Breast epithelium (tissue), 4 donors: ENCODE measurements around the gene PEDS1. TPM values are rescaled to one million over a fixed set of nuclear protein-coding genes. Genes with fewer than 3 reads are reported as not detected.

Experiments used
- DNase-seq, 2 donors: peaks; one replicate each; pipeline ENCODE4 v3.0.0-alpha.2; 2019; ENCODE audit warnings: low spot score in 2 of 2
- H3K27ac ChIP-seq, 2 donors: fragments of 200-600 bp; sonication (generic) in 1 of 2; one replicate each; pipeline ENCODE4 v1.5.1; 2016 to 2019; ENCODE audit warnings: mild to moderate bottlenecking in 1 of 2
- H3K27me3 ChIP-seq, 2 donors: fragments of 200-600 bp; sonication (generic) in 1 of 2; one replicate each; pipeline versions ENCODE4 v1.5.1 to v1.6.0; 2017 to 2019; ENCODE audit warnings: control low read depth in 1 of 2, mild to moderate bottlenecking in 1 of 2
- H3K36me3 ChIP-seq: fragments of 200-600 bp; one replicate; pipeline ENCODE4 v1.5.1; 2019
- H3K4me1 ChIP-seq, 2 donors: fragments of 200-600 bp; sonication (generic); one replicate each; pipeline ENCODE4 v1.5.1; 2016 to 2019; ENCODE audit warnings: control low read depth in 1 of 2
- H3K4me3 ChIP-seq, 3 donors: fragments of 200-600 bp; sonication (generic); 1 replicate in 2 of 3; 2 replicates in 1 of 3; pipeline ENCODE4 v1.5.1; 2016 to 2019; ENCODE audit warnings: mild to moderate bottlenecking in 3 of 3, moderate library complexity in 2 of 3
- H3K9me3 ChIP-seq, 2 donors: fragments of 200-600 bp; sonication (generic) in 1 of 2; one replicate each; pipeline ENCODE4 v1.5.1; 2016 to 2019; ENCODE audit warnings: control low read depth in 1 of 2
- CTCF ChIP-seq, 3 donors: fragments of 450-650 bp; IDR thresholded peaks; one replicate each; pipeline ENCODE4 v1.5.1; 2016 to 2017; ENCODE audit warnings: antibody characterized with exemption in 3 of 3, mild to moderate bottlenecking in 3 of 3, moderate library complexity in 3 of 3
- POLR2A ChIP-seq: fragments of 450-650 bp; IDR thresholded peaks from one replicate; pipeline ENCODE4 v1.6.1; 2016; ENCODE audit warnings: antibody characterized with exemption, mild to moderate bottlenecking, moderate library complexity
- POLR2AphosphoS5 ChIP-seq, 3 donors: sonication (generic); formaldehyde crosslinking; IDR thresholded peaks; one replicate each; pipeline ENCODE4 v1.6.1; 2017; ENCODE audit warnings: antibody characterized with exemption in 3 of 3
- intact Hi-C: fragments of 100-400 bp; cut with DNase I; formaldehyde crosslinking; loops from one replicate; pipeline ENCODE4 v1.15.1; 2023; ENCODE audit warnings: low total_unique reads
- total RNA-seq, 3 donors: library from RNA; depleted of rRNA; stranded (reverse); fragments of >200 nt; gene quantifications; one replicate each; pipeline ENCODE4 v1.1.0, GENCODE V29; 2016

The PEDS1 gene
- total RNA-seq, 3 donors from 2014 or later: 12.9 to 29.4 (median 18.0) TPM

- TF ChIP-seq POLR2AphosphoS5 (IDR thresholded peaks at IDR 0.05) (peak; percentile 94 to 99 (median 94)), POLR2A (peak; percentile 98), CTCF (IDR thresholded peaks at IDR 0.05) (peak; percentile 67 to 92 (median 92))
- peak; percentile 90 for DNase-seq
- peaks cover 0 to 8% of the 10 kb centered on the region in 2 donors for H3K4me1 ChIP-seq
- H3K4me3 ChIP-seq: peak within 1 kb of the TSS; percentile 87 to 95 (median 89)
- no peaks in the 10 kb centered on the region for H3K27me3 ChIP-seq
- intact Hi-C loops: no loop called here
- no peaks in the 10 kb centered on the region for H3K9me3 ChIP-seq
- no peaks in the 10 kb centered on the region for H3K36me3 ChIP-seq
- H3K27ac ChIP-seq: peak within 1 kb of the TSS; percentile 99 to 100
Observed at GRCh38 chr20:50190251-50191064, 36.9 kb upstream of the PEDS1 start, which contains the start of gene CEBPB. Gene CEBPB, plus strand, starts transcription at chr20:50190830. Its CDS starts 204 bp downstream, at chr20:50191034.

GRCh38 chr20:50189681-50190250, 36.2 kb upstream of the PEDS1 start:
- Histone ChIP-seq H3K9me3 (no peaks in the 10 kb centered on the region), H3K27ac (peak overlapping the region; percentile 99 to 100), H3K4me3 (peak overlapping the region; percentile 87 to 95 (median 89)), H3K4me1 (peaks cover 0 to 6% of the 10 kb centered on the region in 2 donors), H3K36me3 (no peaks in the 10 kb centered on the region), H3K27me3 (no peaks in the 10 kb centered on the region)
- TF ChIP-seq CTCF (IDR thresholded peaks at IDR 0.05): no peak
- no peak for TF ChIP-seq POLR2A
- no peak for TF ChIP-seq POLR2AphosphoS5 (IDR thresholded peaks at IDR 0.05)
- peak in 1 of 2 donors; percentile 53 for DNase-seq
- intact Hi-C loops: loop anchor here (5.0 kb wide), 1 partner anchor 388 kb away; no protein-coding TSS in a partner anchor

GRCh38 chr20:50188879-50189680, 35.6 kb upstream of the PEDS1 start:
- H3K36me3 ChIP-seq: no peaks in the 10 kb centered on the region
- no peak for DNase-seq
- H3K27ac ChIP-seq: peak overlapping the region; percentile 99 to 100
- H3K9me3 ChIP-seq: no peaks in the 10 kb centered on the region
- H3K27me3 ChIP-seq: no peaks in the 10 kb centered on the region
- intact Hi-C loops: loop anchor here (5.0 kb wide), 1 partner anchor 388 kb away; no protein-coding TSS in a partner anchor
- H3K4me1 ChIP-seq: no peaks in the 10 kb centered on the region
- no peak overlapping the region for H3K4me3 ChIP-seq
- TF ChIP-seq CTCF (IDR thresholded peaks at IDR 0.05): no peak
- no peak for TF ChIP-seq POLR2AphosphoS5 (IDR thresholded peaks at IDR 0.05)
- no peak for TF ChIP-seq POLR2A

GRCh38 chr20:50188287-50188688, 34.8 kb upstream of the PEDS1 start:
- H3K4me3 ChIP-seq: no peak overlapping the region
- peak overlapping the region; percentile 99 to 100 for H3K27ac ChIP-seq
- intact Hi-C loops: loop anchor here (5.0 kb wide), 1 partner anchor 389 kb away; no protein-coding TSS in a partner anchor
- no peaks in the 10 kb centered on the region for H3K27me3 ChIP-seq
- H3K4me1 ChIP-seq: no peaks in the 10 kb centered on the region
- no peaks in the 10 kb centered on the region for H3K9me3 ChIP-seq
- DNase-seq: no peak
- TF ChIP-seq CTCF (IDR thresholded peaks at IDR 0.05): no peak
- TF ChIP-seq POLR2A: no peak
- no peak for TF ChIP-seq POLR2AphosphoS5 (IDR thresholded peaks at IDR 0.05)
- no peaks in the 10 kb centered on the region for H3K36me3 ChIP-seq
